GM10266 (cell line): ENCODE results near the gene DIAPH2.
"Not testable (repeated sequence)": the region's sequence is repeated elsewhere in the genome, so short reads cannot be mapped to it uniquely, and the experiment has no call there.

Source experiments
- DNase-seq: peaks from one replicate; pipeline ENCODE4 v3.0.0; 2012; ENCODE audit errors: extremely low spot score
- CTCF ChIP-seq: IDR thresholded peaks from 2 replicates; pipeline ENCODE4 v1.5.1; 2012; ENCODE audit warnings: mild to moderate bottlenecking, low read depth; ENCODE audit not compliant: control insufficient read depth, insufficient read depth; ENCODE audit errors: missing control alignments

DIAPH2 gene

GRCh38 chrX:96703379-96703778, 18.7 kb downstream of the DIAPH2 start:
- no peak for DNase-seq
- TF ChIP-seq CTCF, result no peak

- no peak for TF ChIP-seq CTCF
- DNase-seq, result no peak
Observed at GRCh38 chrX:96703816-96704215, 19.2 kb downstream of the DIAPH2 start.

GRCh38 chrX:96704629-96705028, 20.0 kb downstream of the DIAPH2 start:
- TF ChIP-seq CTCF, result no peak

GRCh38 chrX:96705905-96706304, 21.3 kb downstream of the DIAPH2 start:
- no peak for TF ChIP-seq CTCF
- DNase-seq, result no peak

More at GRCh38 chrX:96704629-96705028, 20.0 kb downstream of the DIAPH2 start:
- DNase-seq, result no peak

- DNase-seq, result no peak
- TF ChIP-seq CTCF, result no peak
Observed at GRCh38 chrX:96707804-96708203, 23.2 kb downstream of the DIAPH2 start.

GRCh38 chrX:96710031-96710430, 25.4 kb downstream of the DIAPH2 start:
- TF ChIP-seq CTCF, result no peak
- no peak for DNase-seq

- no peak for DNase-seq
- TF ChIP-seq CTCF, result no peak
Observed at GRCh38 chrX:96713303-96713702, 28.7 kb downstream of the DIAPH2 start.

- DNase-seq, result not testable (repeated sequence)
Observed at GRCh38 chrX:96714393-96714792, 29.8 kb downstream of the DIAPH2 start.
